SK-N-SH (cell line): ENCODE measurements around the gene PNPLA5. TPM values are rescaled to one million over a fixed set of nuclear protein-coding genes. Genes with fewer than 3 reads are reported as not detected.

Experiments
- CTCF ChIA-PET: fragments of 300-600, 350-600 bp; formaldehyde crosslinking; extraction: SDS; loops from one replicate; lab custom pipeline; 2021; lab: Yijun Ruan, JAX
- POLR2A ChIA-PET: fragments of 350-600 bp; sonication (Branson Sonifier 250); formaldehyde crosslinking; extraction: SDS; loops from one replicate; lab custom pipeline; 2020; ENCODE audit warnings: antibody characterized with exemption, inconsistent platforms; lab: Yijun Ruan, JAX
- DNase-seq: peaks from one replicate; pipeline ENCODE4 v3.0.0; 2012
- H2AFZ ChIP-seq: fragments of 200-600 bp; sonication (generic); 2 replicates; pipeline ENCODE4 v1.8.1; 2016; ENCODE audit warnings: antibody characterized with exemption, mild to moderate bottlenecking, low read depth
- H3F3A ChIP-seq: fragments of 200-600 bp; sonication (generic); replicated peaks from 2 replicates; pipeline ENCODE3; 2016; ENCODE audit warnings: antibody characterized with exemption, mild to moderate bottlenecking; ENCODE audit not compliant: insufficient read depth
- H3K27ac ChIP-seq, 2 experiments: fragments of 200-500 bp in 1 of 2; fragments of 200-600 bp in 1 of 2; sonication (Bioruptor generic) in 1 of 2; sonication (generic), shearing (Covaris generic) in 1 of 2; 2 replicates each; pipeline versions ENCODE4 v1.5.1 to v1.6.1; 2014 to 2016; ENCODE audit warnings: low read depth in 2 of 2, inconsistent platforms in 1 of 2, low read length in 1 of 2, mild to moderate bottlenecking in 1 of 2, mixed read lengths in 1 of 2
- H3K27me3 ChIP-seq: fragments of 200-600 bp; sonication (generic), shearing (Covaris generic); 2 replicates; pipeline ENCODE4 v1.6.1; 2016; ENCODE audit warnings: mixed run types; ENCODE audit not compliant: insufficient read depth
- H3K36me3 ChIP-seq, 2 experiments: fragments of 200-500 bp in 1 of 2; fragments of 200-600 bp in 1 of 2; sonication (Bioruptor generic) in 1 of 2; sonication (generic) in 1 of 2; replicated peaks in 1 of 2; 2 replicates each; pipeline versions ENCODE3 to v1.5.1; 2014 to 2016; ENCODE audit warnings: low read length in 1 of 2, mild to moderate bottlenecking in 1 of 2; ENCODE audit not compliant: insufficient read depth in 2 of 2, control insufficient read depth in 1 of 2
- H3K4me1 ChIP-seq, 2 experiments: fragments of 200-500 bp in 1 of 2; fragments of 200-600 bp in 1 of 2; sonication (Bioruptor generic) in 1 of 2; sonication (generic), shearing (Covaris generic) in 1 of 2; 2 replicates each; pipeline versions ENCODE4 v1.5.1 to v1.6.1; 2014 to 2016; ENCODE audit warnings: low read depth in 1 of 2, low read length in 1 of 2, mixed run types in 1 of 2; ENCODE audit not compliant: insufficient read depth in 2 of 2, control insufficient read depth in 1 of 2
- H3K4me2 ChIP-seq: fragments of 200-600 bp; sonication (generic), shearing (Covaris generic); 2 replicates; pipeline ENCODE4 v1.6.1; 2017; ENCODE audit warnings: mixed run types
- H3K4me3 ChIP-seq, 2 experiments: fragments of 200-500 bp in 1 of 2; fragments of 200-600 bp in 1 of 2; sonication (Bioruptor generic) in 1 of 2; sonication (generic), shearing (Covaris generic) in 1 of 2; 2 replicates each; pipeline versions ENCODE4 v1.5.1 to v1.8.1; 2014 to 2016; ENCODE audit warnings: low read depth in 2 of 2, inconsistent platforms in 1 of 2, low read length in 1 of 2, mild to moderate bottlenecking in 1 of 2, mixed read lengths in 1 of 2, moderate library complexity in 1 of 2
- H3K79me2 ChIP-seq: fragments of 200-600 bp; sonication (generic); 2 replicates; pipeline ENCODE4 v1.8.1; 2017; ENCODE audit warnings: mild to moderate bottlenecking; ENCODE audit not compliant: insufficient read depth
- H3K9ac ChIP-seq: fragments of 200-600 bp; sonication (generic); 2 replicates; pipeline ENCODE4 v1.6.1; 2017; ENCODE audit warnings: mixed run types
- H3K9me2 ChIP-seq: fragments of 200-600 bp; sonication (generic); 2 replicates; pipeline ENCODE4 v1.6.1; 2017; ENCODE audit warnings: mixed run types
- H3K9me3 ChIP-seq: fragments of 200-600 bp; sonication (generic); 2 replicates; pipeline ENCODE4 v1.6.1; 2017; ENCODE audit warnings: mixed run types, mild to moderate bottlenecking, moderate library complexity
- H4K20me1 ChIP-seq: fragments of 200-600 bp; sonication (generic); 2 replicates; pipeline ENCODE4 v1.6.1; 2017; ENCODE audit warnings: mild to moderate bottlenecking, mixed run types; ENCODE audit not compliant: insufficient read depth
- ELF1 ChIP-seq: IDR thresholded peaks from 2 replicates; pipeline ENCODE4 v1.4.0; 2012
- EP300 ChIP-seq, 2 experiments: IDR thresholded peaks; 2 replicates each; pipeline versions ENCODE4 v1.4.0 to v1.6.1; 2012; ENCODE audit warnings: borderline replicate concordance in 1 of 2, low read depth in 1 of 2, low read length in 1 of 2
- FOSL2 ChIP-seq: IDR thresholded peaks from 2 replicates; pipeline ENCODE4 v1.4.0; 2012; ENCODE audit warnings: low read depth, mild to moderate bottlenecking, moderate library complexity, borderline replicate concordance
- JUND ChIP-seq: IDR thresholded peaks from 2 replicates; pipeline ENCODE4 v1.4.0; 2012
- MEF2A ChIP-seq: IDR thresholded peaks from 2 replicates; pipeline ENCODE4 v1.4.0; 2012; ENCODE audit warnings: low read depth, borderline replicate concordance
- NFIC ChIP-seq: IDR thresholded peaks from 2 replicates; pipeline ENCODE4 v1.4.0; 2012; ENCODE audit warnings: borderline replicate concordance
- NRF1 ChIP-seq: IDR thresholded peaks from 2 replicates; pipeline ENCODE4 v1.6.1; 2012; ENCODE audit warnings: low read depth, mild to moderate bottlenecking, low read length
- SMC3 ChIP-seq: IDR thresholded peaks from 2 replicates; pipeline ENCODE4 v1.6.1; 2012; ENCODE audit warnings: low read depth, low read length, improper control_type of control experiment
- TCF12 ChIP-seq: IDR thresholded peaks from 2 replicates; pipeline ENCODE4 v1.4.0; 2012
- WGBS: methylation state at CpG from one replicate; pipeline ENCODE4 v1.1.6; 2017; ENCODE audit warnings: low lambda C conversion rate; 5-methylcytosine and 5-hydroxymethylcytosine counted together
- polyA plus RNA-seq, 3 experiments: library from polyadenylated mRNA; depleted of rRNA; stranded (reverse); fragments of >200 nt; gene quantifications; 2 replicates each; pipeline ENCODE4 v1.2.3, GENCODE V29; 2012
- TF ChIP-seq, protein P1 (sequence below): IDR thresholded peaks from 2 replicates; pipeline ENCODE4 v1.4.0; 2012; ENCODE audit warnings: low read depth, borderline replicate concordance
- TF ChIP-seq, protein P2 (sequence below): IDR thresholded peaks from 2 replicates; pipeline ENCODE4; 2012
- TF ChIP-seq, protein P3 (sequence below): IDR thresholded peaks from 2 replicates; pipeline ENCODE4 v1.4.0; 2012; ENCODE audit warnings: low read depth
- TF ChIP-seq, protein P4 (sequence below): IDR thresholded peaks from 2 replicates; pipeline ENCODE4 v1.6.1; 2012; ENCODE audit warnings: mild to moderate bottlenecking, low read depth, low read length, moderate library complexity
- TF ChIP-seq, protein P5 (sequence below): IDR thresholded peaks from 2 replicates; pipeline ENCODE4 v1.4.0; 2012; ENCODE audit warnings: low read depth, borderline replicate concordance

PNPLA5 gene
- polyA plus RNA-seq, 1 of the 3 experiments (the other 2 are of a cell fraction): not detected

DNA sequence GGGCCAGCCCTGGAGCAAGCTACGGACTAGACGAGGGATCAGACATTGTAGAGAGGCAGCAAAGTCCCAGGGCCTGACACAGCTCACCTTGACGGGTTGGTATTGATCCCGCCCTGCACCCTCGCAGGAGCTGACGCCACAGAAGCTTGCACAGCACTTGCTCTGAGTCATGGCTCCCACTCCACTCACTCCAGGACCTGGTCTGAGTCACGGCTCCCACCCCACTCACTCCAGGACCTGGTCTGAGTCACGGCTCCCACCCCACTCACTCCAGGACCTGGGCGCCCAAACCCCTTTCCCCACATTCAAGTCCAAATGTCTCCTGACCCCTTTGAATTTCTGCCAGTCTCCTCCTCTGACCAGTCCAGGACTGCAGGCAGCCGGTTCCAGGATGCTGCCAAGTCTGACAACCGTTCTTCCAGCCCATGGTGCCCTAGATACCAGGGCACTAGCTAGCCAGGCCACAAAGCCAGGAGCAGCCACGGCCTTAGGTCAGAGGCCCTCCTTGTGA, 6.0 kb upstream of the PNPLA5 start:
- no peak overlapping the region; the same call in 1 of the 2 replicates for H3K9ac ChIP-seq

More for the DNA sequence above, 6.0 kb upstream of the PNPLA5 start:
- no peak overlapping the region for H3K4me3 ChIP-seq
- TF ChIP-seq FOSL2: peak; percentile 94
- TF ChIP-seq EP300 (IDR thresholded peaks at IDR 0.05; ENCODE audit: borderline replicate concordance in 1 of 2, low read depth in 1 of 2, low read length in 1 of 2): peak in 1 of 2 experiments; percentile 50; a peak in 1 of 4 replicates
- no peak for TF ChIP-seq NRF1
- TF ChIP-seq SMC3: no peak
- TF ChIP-seq, protein P1, sequence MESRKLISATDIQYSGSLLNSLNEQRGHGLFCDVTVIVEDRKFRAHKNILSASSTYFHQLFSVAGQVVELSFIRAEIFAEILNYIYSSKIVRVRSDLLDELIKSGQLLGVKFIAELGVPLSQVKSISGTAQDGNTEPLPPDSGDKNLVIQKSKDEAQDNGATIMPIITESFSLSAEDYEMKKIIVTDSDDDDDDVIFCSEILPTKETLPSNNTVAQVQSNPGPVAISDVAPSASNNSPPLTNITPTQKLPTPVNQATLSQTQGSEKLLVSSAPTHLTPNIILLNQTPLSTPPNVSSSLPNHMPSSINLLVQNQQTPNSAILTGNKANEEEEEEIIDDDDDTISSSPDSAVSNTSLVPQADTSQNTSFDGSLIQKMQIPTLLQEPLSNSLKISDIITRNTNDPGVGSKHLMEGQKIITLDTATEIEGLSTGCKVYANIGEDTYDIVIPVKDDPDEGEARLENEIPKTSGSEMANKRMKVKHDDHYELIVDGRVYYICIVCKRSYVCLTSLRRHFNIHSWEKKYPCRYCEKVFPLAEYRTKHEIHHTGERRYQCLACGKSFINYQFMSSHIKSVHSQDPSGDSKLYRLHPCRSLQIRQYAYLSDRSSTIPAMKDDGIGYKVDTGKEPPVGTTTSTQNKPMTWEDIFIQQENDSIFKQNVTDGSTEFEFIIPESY: no peak
- no peak for TF ChIP-seq MEF2A
- peak; percentile 76 for TF ChIP-seq JUND
- TF ChIP-seq, protein P2, sequence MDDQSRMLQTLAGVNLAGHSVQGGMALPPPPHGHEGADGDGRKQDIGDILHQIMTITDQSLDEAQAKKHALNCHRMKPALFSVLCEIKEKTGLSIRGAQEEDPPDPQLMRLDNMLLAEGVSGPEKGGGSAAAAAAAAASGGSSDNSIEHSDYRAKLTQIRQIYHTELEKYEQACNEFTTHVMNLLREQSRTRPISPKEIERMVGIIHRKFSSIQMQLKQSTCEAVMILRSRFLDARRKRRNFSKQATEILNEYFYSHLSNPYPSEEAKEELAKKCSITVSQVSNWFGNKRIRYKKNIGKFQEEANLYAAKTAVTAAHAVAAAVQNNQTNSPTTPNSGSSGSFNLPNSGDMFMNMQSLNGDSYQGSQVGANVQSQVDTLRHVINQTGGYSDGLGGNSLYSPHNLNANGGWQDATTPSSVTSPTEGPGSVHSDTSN: no peak; the same call in 1 of the 2 replicates
- TF ChIP-seq TCF12: peak; percentile 49; the same call in 1 of the 2 replicates
- peak; percentile 55 for TF ChIP-seq NFIC
- TF ChIP-seq, protein P3, sequence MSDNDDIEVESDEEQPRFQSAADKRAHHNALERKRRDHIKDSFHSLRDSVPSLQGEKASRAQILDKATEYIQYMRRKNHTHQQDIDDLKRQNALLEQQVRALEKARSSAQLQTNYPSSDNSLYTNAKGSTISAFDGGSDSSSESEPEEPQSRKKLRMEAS: 0 out of 2 replicates have a peak, but pooled peaks have one; percentile 40
- TF ChIP-seq, protein P4, sequence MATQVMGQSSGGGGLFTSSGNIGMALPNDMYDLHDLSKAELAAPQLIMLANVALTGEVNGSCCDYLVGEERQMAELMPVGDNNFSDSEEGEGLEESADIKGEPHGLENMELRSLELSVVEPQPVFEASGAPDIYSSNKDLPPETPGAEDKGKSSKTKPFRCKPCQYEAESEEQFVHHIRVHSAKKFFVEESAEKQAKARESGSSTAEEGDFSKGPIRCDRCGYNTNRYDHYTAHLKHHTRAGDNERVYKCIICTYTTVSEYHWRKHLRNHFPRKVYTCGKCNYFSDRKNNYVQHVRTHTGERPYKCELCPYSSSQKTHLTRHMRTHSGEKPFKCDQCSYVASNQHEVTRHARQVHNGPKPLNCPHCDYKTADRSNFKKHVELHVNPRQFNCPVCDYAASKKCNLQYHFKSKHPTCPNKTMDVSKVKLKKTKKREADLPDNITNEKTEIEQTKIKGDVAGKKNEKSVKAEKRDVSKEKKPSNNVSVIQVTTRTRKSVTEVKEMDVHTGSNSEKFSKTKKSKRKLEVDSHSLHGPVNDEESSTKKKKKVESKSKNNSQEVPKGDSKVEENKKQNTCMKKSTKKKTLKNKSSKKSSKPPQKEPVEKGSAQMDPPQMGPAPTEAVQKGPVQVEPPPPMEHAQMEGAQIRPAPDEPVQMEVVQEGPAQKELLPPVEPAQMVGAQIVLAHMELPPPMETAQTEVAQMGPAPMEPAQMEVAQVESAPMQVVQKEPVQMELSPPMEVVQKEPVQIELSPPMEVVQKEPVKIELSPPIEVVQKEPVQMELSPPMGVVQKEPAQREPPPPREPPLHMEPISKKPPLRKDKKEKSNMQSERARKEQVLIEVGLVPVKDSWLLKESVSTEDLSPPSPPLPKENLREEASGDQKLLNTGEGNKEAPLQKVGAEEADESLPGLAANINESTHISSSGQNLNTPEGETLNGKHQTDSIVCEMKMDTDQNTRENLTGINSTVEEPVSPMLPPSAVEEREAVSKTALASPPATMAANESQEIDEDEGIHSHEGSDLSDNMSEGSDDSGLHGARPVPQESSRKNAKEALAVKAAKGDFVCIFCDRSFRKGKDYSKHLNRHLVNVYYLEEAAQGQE: no peak
- TF ChIP-seq ELF1: no peak
- TF ChIP-seq, protein P5, sequence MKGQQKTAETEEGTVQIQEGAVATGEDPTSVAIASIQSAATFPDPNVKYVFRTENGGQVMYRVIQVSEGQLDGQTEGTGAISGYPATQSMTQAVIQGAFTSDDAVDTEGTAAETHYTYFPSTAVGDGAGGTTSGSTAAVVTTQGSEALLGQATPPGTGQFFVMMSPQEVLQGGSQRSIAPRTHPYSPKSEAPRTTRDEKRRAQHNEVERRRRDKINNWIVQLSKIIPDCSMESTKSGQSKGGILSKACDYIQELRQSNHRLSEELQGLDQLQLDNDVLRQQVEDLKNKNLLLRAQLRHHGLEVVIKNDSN: no peak
- TF ChIP-seq, all 33 proteins: peak for 6
- no peaks in the 10 kb centered on the region for H3K27me3 ChIP-seq
- no peaks in the 10 kb centered on the region for H3K79me2 ChIP-seq
- H3K4me1 ChIP-seq: peaks cover 0 to 20% of the 10 kb centered on the region in 2 experiments; a peak in 2 of 4 replicates
- H3F3A ChIP-seq: peaks cover 5% of the 10 kb centered on the region
- no peaks in the 10 kb centered on the region for H3K36me3 ChIP-seq
- ChIA-PET CTCF (interaction anchor here (0.6 to 3.6 kb wide), 5 partner anchors 9 to 361 kb away, joined by 4 to 11 read pairs (median 5); no protein-coding TSS in a partner anchor), POLR2A (no interaction called here)
- H3K9me3 ChIP-seq: no peaks in the 10 kb centered on the region
- H3K4me2 ChIP-seq: peak overlapping the region; percentile 26; the same call in 1 of the 2 replicates
- peak overlapping the region in 1 of 2 experiments; percentile 74; a peak in 2 of 4 replicates for H3K27ac ChIP-seq
- no peaks in the 10 kb centered on the region for H3K9me2 ChIP-seq
- 0 out of 2 replicates have a peak overlapping the region, but pooled peaks have one; percentile 58 for H2AFZ ChIP-seq
- DNase-seq: no peak
- WGBS: 28% methylated on average over 6 of the region's 12 CpGs
- no peaks in the 10 kb centered on the region for H4K20me1 ChIP-seq
